Stimulated activated CD4-positive, alpha-beta T cell treated with anti-CD3 and anti-CD28 coated beads, Interleukin-1b, Interleukin-23, amount 100 ng/mL, for 1 hour (primary cell): ENCODE results near the gene WDHD1.
"Not testable (repeated sequence)": the region's sequence is repeated elsewhere in the genome, so short reads cannot be mapped to it uniquely, and the experiment has no call there.

Experiments used
- DNase-seq, 2 donors: peaks; one replicate each; pipeline ENCODE4 v3.0.0-alpha.2; 2020; ENCODE audit warnings: low read depth in 2 of 2

Gene WDHD1

DNA sequence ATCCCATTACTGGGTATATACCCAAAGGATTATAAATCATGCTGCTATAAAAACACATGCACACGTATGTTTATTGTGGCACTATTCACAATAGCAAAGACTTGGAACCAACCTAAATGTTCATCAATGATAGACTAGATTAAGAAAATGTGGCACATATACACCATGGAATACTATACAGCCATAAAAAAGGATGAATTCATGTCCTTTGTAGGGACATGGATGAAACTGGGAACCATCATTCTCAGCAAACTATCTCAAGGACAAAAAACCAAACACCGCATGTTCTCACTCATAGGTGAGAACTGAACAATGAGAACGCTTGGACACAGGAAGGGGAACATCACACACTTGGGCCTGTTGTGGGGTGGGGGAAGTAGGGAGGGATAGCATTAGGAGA, 73.3 kb downstream of the WDHD1 start:
- DNase-seq = not testable (repeated sequence)

- not testable (repeated sequence) for DNase-seq
Observed at GRCh38 chr14:54952803-54953202, 74.1 kb downstream of the WDHD1 start.

DNA sequence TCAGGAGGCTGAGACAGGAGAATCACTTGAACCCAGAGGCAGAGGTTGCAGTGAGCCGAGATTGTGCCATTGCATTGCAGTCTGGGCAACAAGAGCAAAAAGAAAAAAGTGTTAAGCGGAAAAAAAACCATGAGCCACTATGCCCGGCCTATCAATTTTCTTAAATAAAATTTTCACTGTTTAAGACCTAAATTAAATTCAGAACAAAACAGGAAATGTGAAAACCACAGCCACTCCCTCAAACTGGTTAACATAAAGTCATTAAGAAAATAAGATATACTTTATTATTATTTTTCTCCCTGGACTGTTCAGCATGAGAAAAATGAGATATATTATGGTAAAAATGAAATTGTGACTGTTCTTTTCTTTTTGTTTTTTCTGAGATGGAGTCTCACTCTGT, 79.7 kb downstream of the WDHD1 start:
- no peak for DNase-seq

DNA sequence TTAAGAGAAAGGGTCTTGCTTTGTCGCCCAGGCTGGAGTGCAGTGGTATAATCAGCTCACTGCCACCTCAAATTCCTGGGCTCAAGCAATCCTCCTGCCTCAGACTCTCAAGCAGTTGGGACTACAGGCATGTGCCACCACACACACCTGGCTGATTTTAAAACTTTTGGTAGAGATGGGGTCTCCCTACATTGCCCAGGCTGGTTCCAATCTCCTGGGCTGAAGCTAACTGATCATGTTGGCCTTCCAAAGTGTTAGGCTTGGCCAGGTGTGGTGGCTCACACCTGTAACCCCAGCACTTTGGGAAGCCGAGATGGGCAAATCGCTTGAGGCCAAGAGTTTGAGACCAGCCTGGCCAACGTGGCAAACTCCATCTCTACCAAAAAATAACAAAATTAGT, 80.4 kb downstream of the WDHD1 start:
- DNase-seq = no peak

DNA sequence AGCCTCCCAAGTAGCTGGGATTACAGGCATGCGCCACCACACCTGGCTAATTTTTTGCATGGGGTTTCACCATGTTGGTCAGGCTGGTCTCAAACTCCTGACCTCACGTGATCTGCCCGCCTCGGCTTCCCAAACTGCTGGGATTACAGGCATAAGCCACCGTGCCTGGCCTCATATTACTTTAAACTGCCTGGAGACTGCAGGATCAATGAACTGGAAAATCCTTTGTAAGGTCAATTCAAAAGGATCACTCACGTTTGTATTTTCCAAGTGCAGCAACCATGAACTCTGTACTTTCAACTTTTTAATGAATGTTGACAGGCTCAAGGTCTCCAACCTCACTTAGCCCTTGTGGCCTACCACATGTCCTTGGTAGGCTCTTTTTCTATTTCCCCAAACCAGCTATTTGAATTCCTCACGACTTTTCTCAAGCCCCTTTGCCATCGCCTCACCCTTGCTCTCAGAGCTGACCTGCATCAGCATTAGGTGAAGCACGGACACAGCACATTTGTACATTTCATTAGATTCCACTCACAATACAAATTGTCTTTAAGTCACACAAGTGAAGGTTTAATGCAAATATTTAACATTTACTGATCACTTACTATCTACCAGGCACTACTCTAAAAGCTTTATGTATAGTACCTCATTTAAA, 82.0 kb downstream of the WDHD1 start:
- no peak for DNase-seq

- DNase-seq = no peak
Observed at GRCh38 chr14:54942913-54943312, 84.0 kb downstream of the WDHD1 start.

DNA sequence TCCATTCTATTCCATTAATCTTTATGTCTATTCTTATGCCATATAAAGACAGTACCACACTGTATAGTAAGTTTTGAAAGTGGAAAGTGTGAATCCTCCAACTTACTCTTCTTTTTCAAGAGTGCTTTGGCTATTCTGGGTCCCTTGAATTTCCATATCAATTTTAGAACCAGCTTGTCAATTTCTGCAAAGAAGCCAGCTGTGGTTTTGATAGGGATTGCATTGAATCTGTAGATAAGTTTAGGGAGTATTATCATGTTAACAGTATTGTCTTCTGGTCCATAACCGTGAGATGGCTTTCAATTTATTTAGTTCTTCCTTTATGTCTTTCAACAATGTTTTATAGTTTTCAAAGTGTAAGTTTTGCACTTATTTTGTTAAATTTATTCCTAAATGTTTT, 90.1 kb downstream of the WDHD1 start:
- no peak for DNase-seq

- no peak for DNase-seq
Observed at GRCh38 chr14:54935958-54936357, 90.9 kb downstream of the WDHD1 start.

DNA sequence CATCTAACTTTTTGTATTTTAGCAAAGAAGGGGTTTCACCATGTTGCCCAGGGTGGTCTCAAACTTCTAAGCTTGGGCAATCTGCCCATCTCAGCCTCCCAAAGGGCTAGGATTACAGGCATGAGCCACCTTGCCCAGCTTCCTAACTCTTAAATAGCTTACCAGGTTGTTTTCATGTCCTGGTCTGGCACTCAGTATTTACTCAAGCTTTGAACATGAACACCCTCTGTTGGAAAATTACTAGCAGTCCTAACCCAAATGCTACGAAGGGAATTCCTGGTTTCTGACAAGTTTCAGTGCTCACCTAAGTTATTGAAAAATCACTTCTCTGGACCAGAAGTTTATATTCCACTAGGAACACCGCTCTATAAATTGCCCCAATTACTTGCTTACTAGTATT, 91.8 kb downstream of the WDHD1 start:
- DNase-seq = no peak

- no peak for DNase-seq
Observed at GRCh38 chr14:54933006-54933405, 93.9 kb downstream of the WDHD1 start.

DNA sequence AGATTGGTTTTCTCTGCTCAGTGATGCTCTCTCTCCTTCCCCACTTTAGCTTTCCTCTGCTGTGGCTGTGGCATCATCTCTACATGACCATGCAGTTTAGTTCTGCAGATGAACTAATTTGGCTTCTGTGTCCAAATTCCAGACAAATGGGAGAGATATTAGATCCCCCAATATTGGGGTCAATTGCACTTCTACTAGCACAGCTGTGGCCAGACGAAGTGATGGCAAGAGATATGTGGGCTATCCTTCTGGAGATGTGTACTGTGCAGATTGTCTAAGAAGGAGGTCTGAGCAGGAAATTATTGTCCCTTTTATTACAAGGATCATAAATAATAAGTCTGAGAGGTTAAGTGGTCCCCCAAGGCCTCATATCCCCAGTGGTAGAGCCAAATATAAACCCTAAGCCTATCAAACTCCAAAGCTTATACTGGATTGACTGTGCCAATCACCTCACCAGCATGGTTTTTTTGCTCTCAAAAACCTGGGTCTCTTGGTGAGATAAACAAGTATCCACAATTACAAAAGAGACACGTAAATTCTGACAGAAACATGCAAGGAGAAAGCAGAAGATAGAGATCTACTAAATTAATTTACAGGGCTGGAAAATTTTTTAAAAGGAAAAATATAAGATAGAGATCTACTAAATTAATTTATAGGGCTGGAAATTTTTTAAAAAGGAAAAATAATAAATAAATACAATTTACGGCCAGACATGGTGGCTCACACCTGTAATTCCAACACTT, 95.1 kb downstream of the WDHD1 start:
- DNase-seq = no peak

DNA sequence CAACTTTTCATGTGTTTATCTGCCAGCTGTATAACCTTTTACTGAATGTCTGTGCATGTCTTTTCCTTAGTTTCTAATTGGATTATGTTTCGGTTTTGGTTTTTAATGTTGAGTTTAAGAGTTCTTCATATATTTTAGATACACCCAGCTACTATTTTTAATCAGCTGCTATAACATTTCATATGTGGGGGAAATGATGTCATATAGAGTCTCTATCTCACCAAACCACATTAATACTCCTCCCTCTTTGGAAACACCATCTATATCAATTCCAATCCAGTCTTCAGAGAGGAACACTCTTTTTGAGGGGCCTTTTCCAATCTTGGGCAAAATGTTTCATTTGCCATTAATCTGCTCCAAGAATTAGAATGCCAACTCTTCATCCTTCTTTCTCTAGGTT, 95.8 kb downstream of the WDHD1 start:
- no peak for DNase-seq

GRCh38 chr14:54929556-54929955, 97.3 kb downstream of the WDHD1 start:
- DNase-seq = no peak

DNA sequence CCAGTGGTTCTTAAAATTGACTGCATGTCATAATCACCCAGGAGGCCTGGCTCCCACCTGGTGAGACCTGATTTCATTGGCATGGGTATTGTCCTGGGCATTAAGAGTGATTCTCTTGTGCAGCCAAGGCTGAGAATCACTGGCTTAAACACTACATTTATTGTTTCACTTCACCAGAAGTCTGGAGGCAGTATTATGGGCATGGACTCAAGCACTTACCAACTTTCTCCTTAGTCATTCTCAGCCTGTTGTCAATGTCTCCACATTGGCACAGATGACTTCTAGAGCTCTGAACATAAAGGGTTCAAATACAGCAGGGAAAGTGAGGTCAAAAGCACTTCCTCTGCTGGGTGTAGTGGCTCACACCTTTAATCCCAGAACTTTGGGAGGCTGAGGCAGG, 98.7 kb downstream of the WDHD1 start:
- DNase-seq = no peak

- no peak for DNase-seq
Observed at GRCh38 chr14:54927551-54927950, 99.3 kb downstream of the WDHD1 start.

DNA sequence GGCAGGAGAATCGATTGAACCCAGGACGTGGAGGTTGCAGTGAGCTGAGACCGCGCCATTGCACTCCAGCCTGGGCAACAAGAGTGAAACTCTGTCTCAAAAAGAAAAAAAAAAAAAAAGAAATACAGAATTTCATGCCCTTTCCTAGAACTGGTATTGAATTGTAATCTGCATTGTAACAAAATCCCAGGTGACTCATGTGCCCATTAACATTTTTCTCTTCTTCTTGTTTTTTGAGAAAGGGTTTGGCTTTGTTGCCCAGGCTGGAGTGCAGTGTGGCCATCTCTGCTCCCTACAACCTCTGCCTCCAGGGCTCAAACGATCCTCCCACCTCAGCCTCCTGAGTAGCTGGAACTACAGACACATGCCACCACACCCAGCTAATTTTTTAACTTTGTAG, 100.3 kb downstream of the WDHD1 start:
- DNase-seq = not testable (repeated sequence)

DNA sequence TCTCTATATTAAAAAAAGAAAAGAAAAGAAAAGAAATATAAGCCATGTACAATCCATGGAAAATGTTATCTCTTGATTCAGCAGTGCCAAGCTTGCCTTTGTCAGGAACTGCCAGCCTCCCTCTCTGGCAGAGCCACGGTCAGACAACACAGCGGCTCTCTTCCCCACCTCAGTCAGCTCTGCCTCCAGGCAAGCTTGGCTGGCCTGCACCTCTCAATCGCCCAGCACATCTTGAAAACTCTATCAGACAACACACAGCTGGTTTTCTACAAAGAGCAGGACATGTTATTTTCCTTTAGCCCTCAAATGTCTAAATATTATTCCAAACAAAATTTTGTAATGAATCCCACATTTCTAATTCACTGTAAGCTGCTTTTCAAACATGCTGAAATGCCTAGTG, 104.3 kb downstream of the WDHD1 start:
- DNase-seq = no peak

DNA sequence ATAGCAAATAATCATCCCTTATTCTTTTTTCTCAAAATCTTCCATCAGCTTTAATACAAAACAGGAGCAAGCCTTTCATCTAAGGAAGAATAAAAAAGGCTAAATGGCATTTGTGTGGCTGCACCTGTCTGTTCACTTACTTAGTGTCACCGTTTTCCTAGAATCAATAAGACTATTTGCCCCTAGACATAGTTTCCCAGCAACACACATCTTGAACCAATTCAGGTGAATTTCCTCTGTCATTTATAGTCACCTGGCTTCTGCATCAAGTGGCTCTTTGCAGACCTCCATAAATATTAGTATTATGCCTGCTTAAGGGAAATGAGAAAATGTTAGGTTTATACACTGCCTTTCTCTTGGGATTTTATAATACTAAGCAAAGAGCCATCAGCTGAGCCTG, 106.8 kb downstream of the WDHD1 start:
- no peak for DNase-seq

DNA sequence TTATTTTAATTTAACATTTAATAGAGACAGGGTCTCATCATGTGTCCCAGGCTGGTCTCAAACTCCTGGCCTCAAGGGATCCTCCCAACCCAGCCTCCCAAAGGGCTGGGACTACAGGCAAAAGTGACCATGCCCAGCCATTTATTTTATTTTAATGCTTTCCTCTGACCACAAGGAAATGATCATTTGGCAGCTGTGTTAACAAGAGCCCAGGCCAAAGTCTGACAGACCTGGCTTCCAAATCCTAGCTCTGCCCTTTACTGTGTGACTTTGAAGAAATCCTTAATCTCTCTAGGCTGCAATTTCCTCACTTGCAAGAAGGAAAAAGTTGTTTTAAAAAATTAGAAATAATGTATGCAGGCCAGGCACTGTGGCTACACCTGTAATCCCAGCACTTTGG, 107.6 kb downstream of the WDHD1 start:
- no peak for DNase-seq

DNA sequence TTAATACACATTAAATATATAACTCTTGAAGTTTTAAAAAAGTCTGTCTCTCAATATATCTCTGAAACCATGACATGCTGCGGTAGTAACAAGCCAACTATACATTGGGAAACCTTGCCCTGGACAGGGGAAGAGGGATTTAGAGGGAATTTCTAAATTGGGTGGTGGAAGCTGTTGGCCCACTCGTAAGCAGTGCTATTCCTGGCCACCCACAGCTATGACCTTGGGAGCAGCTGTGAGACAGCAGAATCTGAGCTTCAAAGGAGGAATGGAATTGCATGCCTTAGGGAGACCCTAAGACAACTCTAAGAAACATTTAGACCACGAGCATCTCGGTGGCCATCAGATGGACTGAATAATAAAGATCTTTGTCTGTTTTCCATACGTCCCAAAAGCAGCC, 108.5 kb downstream of the WDHD1 start:
- no peak for DNase-seq

- DNase-seq = no peak
Observed at GRCh38 chr14:54916101-54916500, 110.8 kb downstream of the WDHD1 start.

DNA sequence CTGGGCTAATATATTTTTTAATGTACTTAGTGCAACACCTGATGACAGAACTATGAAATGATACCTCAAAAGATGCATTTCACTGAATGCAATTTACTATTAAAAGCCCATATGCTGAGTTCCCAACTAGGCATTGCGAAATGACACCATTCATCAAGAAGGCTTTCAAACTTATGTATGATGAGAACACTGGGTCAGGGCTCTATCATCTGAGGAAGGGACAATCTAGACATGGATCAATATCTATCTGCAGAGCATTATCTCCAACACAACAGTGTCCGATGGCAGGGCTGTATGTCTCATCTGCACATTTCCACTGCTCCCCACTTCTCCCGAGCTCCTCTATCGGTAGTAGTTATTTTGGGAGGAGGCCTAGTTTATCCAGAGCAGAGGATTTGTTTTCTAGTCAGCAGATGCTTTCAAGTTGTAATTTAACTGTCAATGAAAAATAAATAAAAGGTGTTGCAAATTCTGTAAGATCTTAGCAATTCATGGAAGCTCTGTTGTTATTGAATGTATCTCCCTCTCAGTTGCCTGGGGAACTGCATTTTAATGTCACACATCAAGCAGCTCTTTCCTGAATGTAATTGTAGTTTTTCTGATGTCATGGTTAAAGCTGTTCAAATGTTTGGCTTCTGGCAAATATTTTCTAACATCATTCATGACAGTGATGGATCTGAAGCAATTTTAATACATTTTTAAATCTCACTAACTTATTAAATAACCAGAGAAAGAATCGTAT, 116.9 kb downstream of the WDHD1 start:
- no peak for DNase-seq

DNA sequence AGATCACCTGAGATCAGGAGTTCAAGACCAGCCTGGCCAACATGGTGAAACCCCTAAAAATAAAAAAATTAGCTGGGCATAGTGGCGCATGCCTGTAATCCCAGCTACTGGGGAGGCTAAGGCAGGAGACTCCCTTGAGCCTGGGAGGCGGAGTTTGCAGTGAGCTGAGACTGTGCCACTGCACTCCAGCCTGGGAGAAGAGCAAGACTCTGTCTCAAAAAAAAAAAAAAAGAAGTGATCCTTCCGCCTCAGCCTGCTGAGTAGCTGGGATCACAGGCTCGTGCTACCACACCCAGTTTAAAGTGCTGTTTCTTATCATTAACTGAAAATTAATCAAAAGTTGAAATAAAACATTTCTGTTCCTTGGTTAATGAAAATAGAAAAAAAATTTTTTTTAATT, 117.9 kb downstream of the WDHD1 start:
- not testable (repeated sequence) for DNase-seq
